NK-92 treated with Interleukin-12 subunit alpha and Interleukin-12 subunit beta, amount 100 ng/mL, for 24 hours (cell line): ENCODE measurements around the gene RPAP2.
"Not testable (repeated sequence)": the region's sequence is repeated elsewhere in the genome, so short reads cannot be mapped to it uniquely, and the experiment has no call there.

Source experiments
- DNase-seq: peaks from one replicate; lab custom pipeline; 2025; lab: John Stamatoyannopoulos, UW

The RPAP2 gene

GRCh38 chr1:92298573-92299476, at the start of gene RPAP2, which contains the start of gene GLMN:
Gene RPAP2 (plus strand): TSS chr1:92299059. CDS start chr1:92299074, 15 bp downstream.
Gene GLMN (minus strand): TSS chr1:92298987. CDS start chr1:92297999, 988 bp downstream.
- peak; percentile 73 for DNase-seq

DNA sequence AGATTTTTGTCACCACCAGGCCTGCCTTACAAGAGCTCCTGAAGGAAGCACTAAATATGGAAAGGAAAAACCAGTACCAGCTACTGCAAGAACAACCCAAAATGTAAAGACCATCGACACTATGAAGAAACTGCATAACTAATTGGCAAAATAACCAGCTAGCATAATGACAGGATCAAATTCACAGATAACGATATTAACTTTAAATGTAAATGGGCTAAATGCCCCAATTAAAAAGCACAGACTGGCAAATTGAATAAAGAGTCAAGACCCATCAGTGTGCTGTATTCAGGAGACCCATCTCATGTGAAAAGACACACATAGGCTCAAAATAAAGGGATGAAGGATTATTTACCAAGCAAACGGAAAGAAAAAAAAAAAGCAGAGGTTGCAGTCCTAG, 44.1 kb upstream of the RPAP2 start:
- DNase-seq: not testable (repeated sequence)

- no peak for DNase-seq
Measured at GRCh38 chr1:92259350-92259749, 39.5 kb upstream of the RPAP2 start.

- DNase-seq: no peak
Measured at GRCh38 chr1:92262516-92262915, 36.3 kb upstream of the RPAP2 start.

DNA sequence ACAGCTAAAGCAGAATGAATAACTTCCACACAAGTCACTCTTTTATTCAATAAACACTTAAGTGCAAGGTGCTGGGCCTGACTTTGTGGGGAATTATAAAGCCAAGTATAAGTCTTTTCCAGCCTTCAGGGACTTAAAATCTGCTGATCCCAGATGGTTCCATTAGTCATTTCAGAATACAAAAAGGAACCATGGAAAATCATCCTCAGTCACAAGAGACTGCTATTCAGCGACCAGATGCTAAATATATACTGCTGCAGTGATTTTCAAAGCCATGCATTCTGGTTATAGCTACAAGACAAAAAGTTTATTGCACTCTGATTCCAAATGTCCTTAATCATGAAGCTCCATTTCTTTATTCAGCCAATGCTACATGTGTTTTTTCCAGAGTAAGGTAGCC, 25.8 kb upstream of the RPAP2 start:
- DNase-seq: no peak

- no peak for DNase-seq
Measured at GRCh38 chr1:92274939-92275338, 23.9 kb upstream of the RPAP2 start.

- no peak for DNase-seq
Measured at GRCh38 chr1:92276082-92276481, 22.8 kb upstream of the RPAP2 start.

DNA sequence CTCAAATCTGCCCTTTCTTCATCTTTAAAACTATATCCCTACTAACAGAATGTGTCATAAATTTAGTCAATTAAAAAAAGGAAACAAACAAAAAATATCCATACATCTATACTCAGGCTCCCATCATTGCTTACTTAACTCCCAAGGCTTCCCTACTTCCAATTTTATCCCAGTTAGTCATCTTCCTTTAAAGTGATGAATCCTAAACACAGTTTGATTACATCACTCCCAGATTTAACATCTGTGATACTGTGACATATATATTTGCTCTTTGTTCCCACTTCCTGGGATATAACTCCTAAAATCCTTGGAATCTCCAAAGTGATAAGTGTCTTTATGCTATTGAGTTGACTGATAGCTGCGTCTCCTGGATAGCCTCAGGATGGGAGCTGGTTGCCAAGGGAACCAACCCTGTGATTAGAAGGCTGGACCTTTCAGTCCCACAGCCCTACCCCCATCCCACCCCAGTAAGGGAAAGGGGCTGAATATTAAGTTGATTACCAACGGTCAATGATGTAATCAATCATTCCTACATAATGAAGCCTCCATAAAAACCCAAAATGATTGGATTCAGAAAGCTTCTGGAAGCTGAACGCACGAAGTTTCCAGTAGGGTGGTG, 21.6 kb upstream of the RPAP2 start:
- DNase-seq: no peak

GRCh38 chr1:92279781-92280180, 19.1 kb upstream of the RPAP2 start:
- not testable (repeated sequence) for DNase-seq

DNA sequence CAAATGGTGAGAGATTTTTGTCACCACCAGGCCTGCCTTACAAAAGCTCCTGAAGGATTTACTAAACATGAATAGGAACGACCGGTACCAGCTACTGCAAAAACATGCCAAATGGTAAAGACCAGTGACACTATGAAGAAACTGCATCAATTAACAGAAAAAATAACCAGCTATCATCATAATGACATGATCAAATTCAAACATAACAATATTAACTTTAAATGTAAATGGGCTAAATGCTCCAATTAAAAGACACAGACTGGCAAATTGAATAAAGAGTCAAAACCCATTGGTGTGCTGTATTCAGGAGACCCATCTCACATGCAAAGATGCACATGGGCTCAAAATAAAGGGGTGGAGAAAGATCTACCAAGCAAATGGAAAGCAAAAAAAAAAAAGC, 17.4 kb upstream of the RPAP2 start:
- DNase-seq: not testable (repeated sequence)

GRCh38 chr1:92291372-92291999, 7.4 kb upstream of the RPAP2 start:
- DNase-seq: no peak

DNA sequence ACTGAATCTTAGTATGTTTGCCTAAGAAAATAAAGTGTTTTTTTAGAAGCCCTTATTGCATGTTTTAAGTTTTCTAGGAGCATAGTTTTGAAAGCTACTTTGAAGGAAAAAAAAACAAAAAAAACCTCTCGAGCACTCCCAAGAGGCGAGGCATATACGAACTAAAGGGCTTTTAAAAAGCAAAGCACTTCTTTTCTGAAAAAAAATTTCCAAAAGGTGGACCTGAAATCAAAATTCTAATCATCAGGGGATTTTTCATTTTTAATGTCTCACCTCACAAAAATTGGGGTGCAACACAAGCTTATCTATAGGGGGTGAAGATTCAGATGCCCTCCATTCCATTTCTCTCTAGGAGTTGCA, 666 bp upstream of the RPAP2 start:
- DNase-seq: no peak

DNA sequence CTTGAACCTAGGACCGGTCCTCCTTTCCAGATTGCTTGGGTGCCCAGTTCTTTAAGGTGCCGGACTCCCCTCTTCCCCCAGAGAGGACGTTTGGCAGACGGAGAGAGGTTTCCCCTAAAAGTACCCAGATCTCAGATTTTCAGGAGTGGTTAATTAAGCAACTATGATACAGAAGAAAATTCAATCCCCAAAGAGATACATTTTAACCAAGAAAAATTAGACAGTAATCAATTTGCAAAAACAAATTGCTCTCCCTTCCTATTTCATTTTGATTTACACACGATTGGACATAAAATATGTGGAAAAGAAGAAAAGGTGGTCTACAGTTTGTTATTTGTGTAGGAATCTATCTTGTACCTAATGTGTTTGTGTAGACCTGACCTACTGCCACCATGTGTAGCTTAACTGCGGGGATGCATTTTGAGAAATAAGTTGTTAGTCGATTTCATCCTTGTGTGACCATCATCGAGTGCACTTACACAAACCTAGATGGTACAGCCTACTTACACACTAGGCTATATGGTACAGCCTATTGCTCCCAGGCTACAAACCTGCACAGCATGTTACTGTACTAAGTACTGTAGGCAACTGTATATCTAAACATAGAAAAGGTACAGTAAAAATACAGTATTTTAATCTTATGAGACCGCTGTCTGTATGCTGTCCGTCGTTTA, 755 bp downstream of the RPAP2 start:
- DNase-seq: no peak

DNA sequence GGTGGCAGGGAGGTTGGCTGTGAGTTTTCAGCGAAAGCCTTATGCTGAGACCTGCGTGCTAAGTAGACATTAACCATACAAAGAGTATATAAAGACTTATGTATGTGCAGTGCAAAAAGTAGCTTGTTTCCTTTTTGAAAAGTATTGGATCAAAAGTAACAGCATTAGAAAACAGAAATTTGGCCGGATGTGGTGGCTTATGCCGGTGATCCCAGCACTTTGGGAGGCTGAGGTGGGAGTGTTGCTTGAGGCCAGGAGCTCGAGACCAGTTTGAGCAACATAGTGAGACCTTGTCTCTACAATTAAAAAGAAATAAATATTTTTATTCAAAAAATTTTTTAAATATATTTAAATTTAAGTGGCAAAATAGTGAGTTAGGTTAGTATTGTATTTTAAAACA, 2.2 kb downstream of the RPAP2 start:
- DNase-seq: no peak

DNA sequence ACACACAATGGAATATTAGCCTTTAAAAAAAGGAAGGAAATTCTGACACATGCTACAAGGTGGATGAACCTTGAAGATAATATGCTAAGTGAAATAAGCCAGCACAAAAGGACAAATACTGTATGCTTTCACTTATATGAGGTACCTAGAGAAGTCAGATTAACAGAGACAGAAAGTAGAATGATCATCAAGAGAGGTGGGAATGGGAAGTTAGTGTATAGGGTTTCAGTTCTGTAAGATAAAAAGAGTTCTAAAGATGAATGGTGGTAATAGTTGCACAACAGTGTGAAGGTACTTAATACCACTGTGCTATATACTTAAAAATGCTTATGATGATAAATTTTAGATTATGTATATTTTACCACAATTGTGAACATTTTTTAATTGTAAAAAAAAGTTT, 7.2 kb downstream of the RPAP2 start:
- DNase-seq: no peak

- no peak for DNase-seq
Measured at GRCh38 chr1:92307980-92308379, 9.1 kb downstream of the RPAP2 start.

DNA sequence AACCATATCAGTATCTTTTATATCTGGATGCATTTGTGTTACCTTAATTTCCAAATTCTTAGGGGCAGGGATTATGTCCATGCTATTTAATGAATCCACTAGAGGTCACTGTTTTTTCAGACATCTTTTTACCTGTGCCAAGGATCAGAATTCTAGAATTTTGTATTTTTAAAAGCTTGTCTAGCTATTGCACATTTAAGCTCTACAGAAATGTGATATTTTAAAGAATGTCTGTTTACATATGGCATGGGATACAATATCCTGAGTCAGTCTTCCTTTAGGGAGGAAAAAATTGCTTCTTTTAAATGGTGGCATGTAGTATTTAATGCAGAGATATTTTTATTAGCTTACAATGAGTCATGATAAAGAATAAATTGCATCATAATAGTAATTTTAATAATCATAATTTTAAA, 11.3 kb downstream of the RPAP2 start:
- no peak for DNase-seq

- DNase-seq: no peak
Measured at GRCh38 chr1:92314024-92314423, 15.2 kb downstream of the RPAP2 start.

GRCh38 chr1:92315766-92316599, 17.1 kb downstream of the RPAP2 start:
- peak; percentile 20 for DNase-seq

- no peak for DNase-seq
Measured at GRCh38 chr1:92317836-92318493, 19.1 kb downstream of the RPAP2 start.
